ENCODE measurements around the gene LIX1.
"Not testable (repeated sequence)": the region's sequence is repeated elsewhere in the genome, so short reads cannot be mapped to it uniquely, and the experiment has no call there.

Gene LIX1

GRCh38 chr5:97102010-97102470, 40.4 kb downstream of the LIX1 start:
- no peak for DNase-seq (ENCODE audit: low read depth, low spot score)

GRCh38 chr5:97101189-97101910, 41.1 kb downstream of the LIX1 start:
- DNase-seq (ENCODE audit: low read depth, low spot score): no peak

GRCh38 chr5:97100476-97100875, 41.9 kb downstream of the LIX1 start:
- DNase-seq (ENCODE audit: low read depth, low spot score): no peak

GRCh38 chr5:97098922-97099321, 43.5 kb downstream of the LIX1 start:
- no peak for DNase-seq (ENCODE audit: low read depth, low spot score)

GRCh38 chr5:97097326-97098230, 44.8 kb downstream of the LIX1 start:
- DNase-seq (ENCODE audit: low read depth, low spot score): no peak

GRCh38 chr5:97096846-97097245, 45.6 kb downstream of the LIX1 start:
- no peak for DNase-seq (ENCODE audit: low read depth, low spot score)

- DNase-seq (ENCODE audit: low read depth, low spot score): no peak
Observed at GRCh38 chr5:97096191-97096590, 46.2 kb downstream of the LIX1 start.

GRCh38 chr5:97095318-97095732, 47.1 kb downstream of the LIX1 start:
- DNase-seq (ENCODE audit: low read depth, low spot score): no peak

GRCh38 chr5:97094579-97095317, 47.7 kb downstream of the LIX1 start:
- no peak for DNase-seq (ENCODE audit: low read depth, low spot score)

- DNase-seq (ENCODE audit: low read depth, low spot score): no peak
Observed at GRCh38 chr5:97093193-97093592, 49.2 kb downstream of the LIX1 start.

- no peak for DNase-seq (ENCODE audit: low read depth, low spot score)
Observed at GRCh38 chr5:97090944-97091343, 51.5 kb downstream of the LIX1 start.

- DNase-seq (ENCODE audit: low read depth, low spot score): no peak
Observed at GRCh38 chr5:97089149-97089801, 53.1 kb downstream of the LIX1 start.

- no peak for DNase-seq (ENCODE audit: low read depth, low spot score)
Observed at GRCh38 chr5:97088774-97089148, 53.6 kb downstream of the LIX1 start.

- no peak for DNase-seq (ENCODE audit: low read depth, low spot score)
Observed at GRCh38 chr5:97087138-97087537, 55.3 kb downstream of the LIX1 start.

- no peak for DNase-seq (ENCODE audit: low read depth, low spot score)
Observed at GRCh38 chr5:97085459-97086181, 56.8 kb downstream of the LIX1 start.

- DNase-seq (ENCODE audit: low read depth, low spot score): not testable (repeated sequence)
Observed at GRCh38 chr5:97084782-97085458, 57.5 kb downstream of the LIX1 start.

GRCh38 chr5:97078958-97079743, 63.3 kb downstream of the LIX1 start:
- no peak for DNase-seq (ENCODE audit: low read depth, low spot score)

- no peak for DNase-seq (ENCODE audit: low read depth, low spot score)
Observed at GRCh38 chr5:97077246-97077645, 65.2 kb downstream of the LIX1 start.

GRCh38 chr5:97076098-97076497, 66.3 kb downstream of the LIX1 start:
- no peak for DNase-seq (ENCODE audit: low read depth, low spot score)

- no peak for DNase-seq (ENCODE audit: low read depth, low spot score)
Observed at GRCh38 chr5:97075649-97076048, 66.8 kb downstream of the LIX1 start.
